Measurements from ENCODE around the gene RPTOR. TPM values are rescaled to one million over a fixed set of nuclear protein-coding genes. Genes with fewer than 3 reads are reported as not detected.
A peak's percentile ranks its signal among the peaks of the same experiment; 100 is the strongest.

RPTOR gene
- total and polyA plus RNA-seq, 2 experiments from 2014 or later = 13.2 to 37.9 TPM

DNA sequence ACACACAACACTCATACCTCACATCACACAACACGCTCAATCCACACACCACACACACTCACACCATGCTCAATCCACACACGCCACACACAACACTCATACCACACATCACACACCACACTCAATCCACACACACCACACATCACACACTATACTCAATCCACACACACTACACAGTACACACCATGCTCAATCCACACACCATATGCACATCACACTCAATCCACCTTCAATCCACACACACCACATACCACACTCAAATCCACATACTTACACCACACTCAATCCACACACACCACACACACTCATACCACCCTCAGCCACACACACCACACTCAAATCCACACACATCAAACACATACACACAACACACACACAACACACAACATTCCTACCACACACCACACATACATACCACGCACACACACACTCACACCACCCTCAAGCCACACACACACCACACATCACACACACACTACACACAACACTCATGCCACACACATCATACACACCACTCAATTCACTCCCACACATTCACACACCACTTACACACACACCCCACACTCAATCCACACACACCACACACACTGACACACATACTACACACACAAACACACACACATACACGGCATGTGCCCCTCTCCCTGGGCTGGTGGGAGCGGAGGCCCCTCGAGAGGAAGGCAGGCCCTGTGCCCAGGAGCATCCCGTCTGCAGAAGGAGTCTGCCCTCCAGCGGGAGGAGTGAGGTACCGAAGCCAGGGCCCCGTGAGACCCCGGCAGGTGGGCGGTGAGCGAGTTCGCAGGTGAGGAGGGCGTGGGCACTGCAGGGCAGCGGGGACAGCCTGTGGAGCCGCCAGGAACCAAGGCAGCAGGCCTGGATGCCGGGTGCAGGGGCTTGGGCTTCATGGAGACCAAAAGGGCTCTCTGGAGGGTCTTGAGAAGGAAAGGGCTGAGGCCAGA lies 33.1 kb upstream of the RPTOR start:
- Histone ChIP-seq H3K36me3 (no peaks in the 10 kb centered on the region), H3K4me3 (no peak overlapping the region), H3K9me3 (ENCODE audit: low read depth) (no peaks in the 10 kb centered on the region), H3K27ac (no peak overlapping the region), H3K27me3 (peaks cover 72% of the 10 kb centered on the region), H3K4me1 (ENCODE audit: low read depth) (no peaks in the 10 kb centered on the region)
- DNase-seq (ENCODE audit: low read depth in 1 of 2, low spot score in 1 of 2) = peak in 1 of 2 donors; percentile 11
- TF ChIP-seq, protein P1, sequence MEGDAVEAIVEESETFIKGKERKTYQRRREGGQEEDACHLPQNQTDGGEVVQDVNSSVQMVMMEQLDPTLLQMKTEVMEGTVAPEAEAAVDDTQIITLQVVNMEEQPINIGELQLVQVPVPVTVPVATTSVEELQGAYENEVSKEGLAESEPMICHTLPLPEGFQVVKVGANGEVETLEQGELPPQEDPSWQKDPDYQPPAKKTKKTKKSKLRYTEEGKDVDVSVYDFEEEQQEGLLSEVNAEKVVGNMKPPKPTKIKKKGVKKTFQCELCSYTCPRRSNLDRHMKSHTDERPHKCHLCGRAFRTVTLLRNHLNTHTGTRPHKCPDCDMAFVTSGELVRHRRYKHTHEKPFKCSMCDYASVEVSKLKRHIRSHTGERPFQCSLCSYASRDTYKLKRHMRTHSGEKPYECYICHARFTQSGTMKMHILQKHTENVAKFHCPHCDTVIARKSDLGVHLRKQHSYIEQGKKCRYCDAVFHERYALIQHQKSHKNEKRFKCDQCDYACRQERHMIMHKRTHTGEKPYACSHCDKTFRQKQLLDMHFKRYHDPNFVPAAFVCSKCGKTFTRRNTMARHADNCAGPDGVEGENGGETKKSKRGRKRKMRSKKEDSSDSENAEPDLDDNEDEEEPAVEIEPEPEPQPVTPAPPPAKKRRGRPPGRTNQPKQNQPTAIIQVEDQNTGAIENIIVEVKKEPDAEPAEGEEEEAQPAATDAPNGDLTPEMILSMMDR (IDR thresholded peaks at IDR 0.05; ENCODE audit: low read depth, low read length) = no peak

DNA sequence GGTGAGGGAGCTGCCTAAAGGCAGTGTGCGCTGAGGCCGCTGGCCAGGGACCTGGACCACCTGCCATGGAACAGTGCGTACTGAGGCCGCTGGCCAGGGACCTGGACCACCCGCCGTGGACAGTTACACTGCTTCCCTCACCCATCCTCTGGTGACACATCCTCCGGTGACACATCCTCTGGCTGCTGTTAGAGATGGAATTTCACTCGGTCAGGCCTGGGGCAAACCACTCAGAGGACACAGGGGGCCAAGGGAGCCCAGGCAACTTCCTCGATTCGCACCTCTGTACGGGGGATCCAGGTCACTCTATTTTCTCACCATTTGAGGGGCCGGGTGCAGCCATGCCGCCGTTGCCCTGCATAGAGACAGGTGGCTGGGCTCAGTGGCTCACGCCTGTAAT lies 32.4 kb upstream of the RPTOR start:
- Histone ChIP-seq H3K9me3 (ENCODE audit: low read depth) (no peaks in the 10 kb centered on the region), H3K4me1 (ENCODE audit: low read depth) (no peaks in the 10 kb centered on the region), H3K27ac (no peak overlapping the region), H3K27me3 (peaks cover 72% of the 10 kb centered on the region), H3K36me3 (no peaks in the 10 kb centered on the region), H3K4me3 (no peak overlapping the region)
- DNase-seq (ENCODE audit: low read depth in 1 of 2, low spot score in 1 of 2) = no peak
- TF ChIP-seq, protein P1 (IDR thresholded peaks at IDR 0.05; ENCODE audit: low read depth, low read length) = no peak

DNA sequence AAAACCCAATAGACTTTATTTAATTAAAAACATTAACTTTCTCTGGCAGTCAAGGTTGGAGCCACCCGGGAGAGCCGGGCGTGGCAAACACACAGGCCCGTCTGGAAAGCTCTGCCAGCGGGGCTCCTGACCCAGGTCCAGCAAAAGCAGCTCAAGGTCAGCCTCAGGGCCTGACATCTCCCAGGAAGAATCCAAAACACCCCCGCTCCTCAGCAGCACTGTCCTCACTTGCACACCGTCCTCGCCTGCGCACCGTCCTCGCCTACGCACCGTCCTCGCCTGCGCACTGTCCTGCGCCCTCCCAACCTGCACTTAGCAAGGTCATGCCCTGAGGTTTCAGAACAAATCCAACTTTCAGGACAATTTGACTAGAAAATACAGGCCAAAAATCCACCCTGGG lies 31.4 kb upstream of the RPTOR start:
- H3K4me3 ChIP-seq = no peak overlapping the region
- peaks cover 70% of the 10 kb centered on the region for H3K27me3 ChIP-seq
- H3K9me3 ChIP-seq (ENCODE audit: low read depth) = no peaks in the 10 kb centered on the region
- no peak for DNase-seq (ENCODE audit: low read depth in 1 of 2, low spot score in 1 of 2)
- no peaks in the 10 kb centered on the region for H3K36me3 ChIP-seq
- no peak overlapping the region for H3K27ac ChIP-seq
- TF ChIP-seq, protein P1 (IDR thresholded peaks at IDR 0.05; ENCODE audit: low read depth, low read length) = no peak
- no peaks in the 10 kb centered on the region for H3K4me1 ChIP-seq (ENCODE audit: low read depth)

DNA sequence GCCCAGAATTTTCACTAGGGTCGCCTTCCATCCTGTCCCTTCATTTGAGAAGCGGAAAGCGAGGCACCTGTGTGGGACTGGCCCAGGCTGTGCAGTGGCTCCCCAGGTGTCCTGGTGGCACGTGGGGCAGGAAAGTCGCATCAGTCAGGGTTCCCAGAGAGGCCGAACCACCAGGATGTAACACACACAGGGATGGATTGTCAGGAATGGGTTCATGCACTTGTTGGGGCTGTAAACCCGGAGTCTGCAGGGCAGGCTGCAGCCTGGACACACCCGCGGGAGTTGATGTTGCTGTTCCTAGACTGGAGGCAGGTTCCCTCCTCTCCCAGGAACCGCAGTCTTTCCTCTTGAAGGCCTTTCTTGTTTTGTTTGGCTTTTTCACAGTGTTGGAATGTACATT lies 30.7 kb upstream of the RPTOR start:
- Histone ChIP-seq H3K27ac (no peak overlapping the region), H3K4me1 (ENCODE audit: low read depth) (no peaks in the 10 kb centered on the region), H3K27me3 (peaks cover 65% of the 10 kb centered on the region), H3K9me3 (ENCODE audit: low read depth) (no peaks in the 10 kb centered on the region), H3K4me3 (no peak overlapping the region), H3K36me3 (no peaks in the 10 kb centered on the region)
- peak in 1 of 2 donors; percentile 40 for DNase-seq (ENCODE audit: low read depth in 1 of 2, low spot score in 1 of 2)
- TF ChIP-seq, protein P1 (IDR thresholded peaks at IDR 0.05; ENCODE audit: low read depth, low read length) = no peak

DNA sequence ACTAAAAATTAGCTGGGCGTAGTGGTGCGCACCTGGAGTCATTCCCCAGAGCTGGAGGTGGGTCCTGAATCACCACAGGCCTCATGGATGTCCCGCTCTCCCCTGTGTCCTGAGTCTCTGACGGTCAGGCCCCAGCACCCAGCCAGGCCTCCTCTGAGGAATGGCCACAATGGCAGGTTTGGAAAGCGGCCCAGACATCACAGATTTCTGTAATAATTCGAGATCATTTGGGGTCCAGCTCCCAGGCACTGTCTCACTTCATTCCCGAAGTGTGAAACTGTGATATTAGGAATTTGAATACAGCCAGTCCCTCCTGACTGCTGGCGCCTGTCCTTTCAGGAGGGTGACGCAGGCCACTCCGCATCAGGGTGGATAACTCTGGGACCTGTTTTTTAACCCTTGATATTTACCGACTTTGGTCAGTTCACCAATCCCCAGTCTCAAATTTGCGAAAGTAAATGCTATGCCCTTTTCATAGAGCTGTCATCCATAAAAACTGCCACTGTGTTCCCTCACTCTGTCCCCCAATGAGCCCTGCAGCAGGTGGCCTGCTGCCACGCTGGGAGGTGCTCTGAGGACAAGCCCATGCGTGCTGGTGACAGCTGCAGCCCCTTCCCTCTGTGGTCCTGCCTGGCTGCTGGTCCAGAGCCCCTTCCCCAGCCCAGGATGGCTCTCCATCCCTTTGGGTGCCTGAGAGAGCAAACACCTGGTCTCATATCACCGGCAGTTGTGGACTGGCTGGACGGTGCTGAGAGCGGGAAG lies 28.3 kb upstream of the RPTOR start:
- no peak for DNase-seq (ENCODE audit: low read depth in 1 of 2, low spot score in 1 of 2)
- Histone ChIP-seq H3K27ac (no peak overlapping the region), H3K9me3 (ENCODE audit: low read depth) (no peaks in the 10 kb centered on the region), H3K4me1 (ENCODE audit: low read depth) (no peaks in the 10 kb centered on the region), H3K36me3 (no peaks in the 10 kb centered on the region), H3K4me3 (no peak overlapping the region), H3K27me3 (peaks cover 47% of the 10 kb centered on the region)
- TF ChIP-seq, protein P1 (IDR thresholded peaks at IDR 0.05; ENCODE audit: low read depth, low read length) = no peak

All from cardiac muscle cell (in vitro differentiated cells and primary cell).